BJ (cell line): ENCODE data around the gene SLIT3. TPM values are rescaled to one million over a fixed set of nuclear protein-coding genes. Genes with fewer than 3 reads are reported as not detected.

Experiments used
- CTCF ChIA-PET: fragments of 350-600 bp; formaldehyde crosslinking; extraction: SDS; loops from one replicate; lab custom pipeline; 2021; ENCODE audit warnings: antibody characterized with exemption, inconsistent platforms; lab: Yijun Ruan, JAX
- POLR2A ChIA-PET: fragments of 300-600 bp; sonication (Branson Sonifier 250); formaldehyde crosslinking; extraction: SDS; loops from one replicate; lab custom pipeline; 2021; ENCODE audit warnings: antibody characterized with exemption; lab: Charles Lee
- DNase-seq: peaks from one replicate; pipeline ENCODE4 v3.0.0-alpha.2; 2011; ENCODE audit warnings: low read depth
- H3K27me3 ChIP-seq: 2 replicates; pipeline ENCODE4 v1.6.0; 2011; ENCODE audit warnings: low read length; ENCODE audit not compliant: control insufficient read depth, insufficient read depth
- H3K36me3 ChIP-seq: 2 replicates; pipeline ENCODE4 v1.5.1; 2011; ENCODE audit warnings: low read length; ENCODE audit not compliant: control insufficient read depth, insufficient read depth
- H3K4me3 ChIP-seq: 2 replicates; pipeline ENCODE4 v1.5.1; 2011; ENCODE audit warnings: low read depth, mild to moderate bottlenecking, control low read depth, low read length
- CTCF ChIP-seq: IDR thresholded peaks from 2 replicates; pipeline ENCODE4 v1.5.1; 2011; ENCODE audit warnings: low read depth, mild to moderate bottlenecking, control low read depth, inconsistent platforms, low read length, moderate library complexity; ENCODE audit not compliant: insufficient read depth
- polyA plus RNA-seq: library from polyadenylated mRNA; depleted of rRNA; stranded (reverse); fragments of >200 nt; gene quantifications from 2 replicates; pipeline ENCODE4 v1.2.3, GENCODE V29; 2011

Gene SLIT3
- polyA plus RNA-seq, 1 experiment: 26.8 TPM

- no peak for TF ChIP-seq CTCF
- ChIA-PET CTCF (interaction anchor here (1.1 to 1.7 kb wide), 2 partner anchors 15 to 34 kb away, joined by 3 to 4 read pairs; no protein-coding TSS in a partner anchor), POLR2A (interaction anchor here (1.2 kb wide), 1 partner anchor 19 kb away, joined by 3 read pairs; no protein-coding TSS in a partner anchor)
- DNase-seq: no peak
- Histone ChIP-seq H3K27me3 (no peaks in the 10 kb centered on the region), H3K36me3 (no peaks in the 10 kb centered on the region), H3K4me3 (no peak overlapping the region)
These were observed 368.3 kb downstream of the SLIT3 start for GRCh38 chr5:168932400-168933189.

DNA sequence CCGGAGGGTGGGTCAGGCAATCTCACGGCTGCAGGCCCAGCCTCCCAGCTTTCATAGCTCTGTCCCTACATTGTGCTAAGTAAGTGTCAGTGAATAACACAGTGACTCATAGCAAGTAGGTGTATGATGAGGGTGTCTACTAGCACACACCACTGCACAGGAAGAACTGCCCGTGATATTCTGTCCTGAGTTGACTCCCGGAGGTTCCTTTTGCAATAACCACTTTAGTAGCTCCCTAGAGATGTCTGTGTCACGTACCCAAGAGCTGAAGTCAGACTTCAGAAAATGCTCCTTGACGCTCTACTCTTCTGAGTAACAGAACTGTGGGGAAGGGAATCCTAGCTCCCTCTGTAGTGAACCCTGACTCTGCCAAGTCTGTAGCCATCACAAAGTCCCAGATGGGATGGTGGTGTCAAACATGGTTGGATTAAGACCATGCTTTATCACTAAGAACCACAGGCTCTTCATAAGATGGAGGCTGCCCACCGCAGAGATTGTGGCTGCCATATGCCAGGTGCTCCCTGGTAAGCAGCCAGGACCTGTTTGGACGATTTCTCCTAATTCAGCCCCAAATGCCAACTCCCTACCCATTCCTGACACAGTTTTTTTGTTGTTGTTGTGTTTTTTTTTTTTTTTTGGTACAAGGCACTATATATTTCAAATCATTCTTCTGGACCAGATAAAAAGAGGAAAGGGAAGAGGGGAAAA is 369.1 kb downstream of the SLIT3 start:
- no peaks in the 10 kb centered on the region for H3K27me3 ChIP-seq
- CTCF ChIA-PET: interaction anchor here (1.1 to 1.7 kb wide), 2 partner anchors 16 to 33 kb away, joined by 3 to 4 read pairs; no protein-coding TSS in a partner anchor
- peak; percentile 35 for DNase-seq
- TF ChIP-seq CTCF: no peak
- H3K4me3 ChIP-seq: no peak overlapping the region
- POLR2A ChIA-PET: interaction anchor here (1.2 kb wide), 1 partner anchor 20 kb away, joined by 3 read pairs; no protein-coding TSS in a partner anchor
- no peaks in the 10 kb centered on the region for H3K36me3 ChIP-seq

GRCh38 chr5:168929656-168930055 is 371.3 kb downstream of the SLIT3 start:
- ChIA-PET CTCF (interaction anchor here (0.6 to 1.3 kb wide), 4 partner anchors 9 to 232 kb away, joined by 3 to 4 read pairs (median 3); no protein-coding TSS in a partner anchor), POLR2A (no interaction called here)

GRCh38 chr5:168925160-168925559 is 375.8 kb downstream of the SLIT3 start:
- DNase-seq: no peak
- H3K27me3 ChIP-seq: no peaks in the 10 kb centered on the region
- CTCF ChIA-PET: interaction anchor here (0.7 kb wide), 1 partner anchor 62 kb away, joined by 3 read pairs; no protein-coding TSS in a partner anchor
- TF ChIP-seq CTCF: no peak
- POLR2A ChIA-PET: no interaction called here
- no peaks in the 10 kb centered on the region for H3K36me3 ChIP-seq
- no peak overlapping the region for H3K4me3 ChIP-seq

More at GRCh38 chr5:168929656-168930055, 371.3 kb downstream of the SLIT3 start:
- Histone ChIP-seq H3K27me3 (no peaks in the 10 kb centered on the region), H3K4me3 (no peak overlapping the region), H3K36me3 (no peaks in the 10 kb centered on the region)
- no peak for TF ChIP-seq CTCF
- no peak for DNase-seq
